Stimulated activated CD4-positive, alpha-beta T cell treated with anti-CD3 and anti-CD28 coated beads, Interleukin-2, amount 100 ng/mL, for 48 hours (primary cell): ENCODE data around the gene C4BPB.

Experiments used
- DNase-seq, 2 donors: peaks; one replicate each; pipeline ENCODE4 v3.0.0-alpha.2; 2020

Gene C4BPB

GRCh38 chr1:207060596-207060995 is 28.1 kb upstream of the C4BPB start:
- no peak for DNase-seq

- no peak for DNase-seq
Measured at GRCh38 chr1:207062058-207062457, 26.6 kb upstream of the C4BPB start.

- DNase-seq: no peak
Measured at GRCh38 chr1:207063014-207063413, 25.6 kb upstream of the C4BPB start.

- no peak for DNase-seq
Measured at GRCh38 chr1:207064561-207064960, 24.1 kb upstream of the C4BPB start.

GRCh38 chr1:207067185-207067584 is 21.5 kb upstream of the C4BPB start:
- no peak for DNase-seq

GRCh38 chr1:207067665-207068064 is 21.0 kb upstream of the C4BPB start:
- DNase-seq: no peak

- DNase-seq: no peak
Measured at GRCh38 chr1:207069061-207069460, 19.6 kb upstream of the C4BPB start.

GRCh38 chr1:207069858-207070506 is 18.7 kb upstream of the C4BPB start:
- no peak for DNase-seq

GRCh38 chr1:207070811-207071210 is 17.8 kb upstream of the C4BPB start:
- DNase-seq: no peak

GRCh38 chr1:207071426-207071825 is 17.2 kb upstream of the C4BPB start:
- no peak for DNase-seq

GRCh38 chr1:207072233-207072632 is 16.4 kb upstream of the C4BPB start:
- DNase-seq: no peak

GRCh38 chr1:207073906-207074820 is 14.5 kb upstream of the C4BPB start:
- DNase-seq: no peak

GRCh38 chr1:207076181-207076955 is 12.3 kb upstream of the C4BPB start:
- DNase-seq: no peak

GRCh38 chr1:207077012-207077411 is 11.6 kb upstream of the C4BPB start:
- no peak for DNase-seq

- peak; percentile 59 to 67 for DNase-seq
Measured at GRCh38 chr1:207077470-207078377, 10.9 kb upstream of the C4BPB start.

GRCh38 chr1:207078578-207079132 is 10.0 kb upstream of the C4BPB start:
- no peak for DNase-seq

GRCh38 chr1:207079706-207080241 is 8.9 kb upstream of the C4BPB start:
- no peak for DNase-seq

- no peak for DNase-seq
Measured at GRCh38 chr1:207081088-207081487, 7.6 kb upstream of the C4BPB start.

- no peak for DNase-seq
Measured at GRCh38 chr1:207081806-207082205, 6.9 kb upstream of the C4BPB start.

- DNase-seq: no peak
Measured at GRCh38 chr1:207084232-207084631, 4.4 kb upstream of the C4BPB start.

GRCh38 chr1:207084701-207085180 is 3.9 kb upstream of the C4BPB start:
- peak; percentile 41 to 49 for DNase-seq

GRCh38 chr1:207085887-207086286 is 2.8 kb upstream of the C4BPB start:
- no peak for DNase-seq
